GM12872 (cell line): Measurements from ENCODE around the gene FOXN1.

Experiments
- TF ChIP-seq, protein P1 (sequence below): IDR thresholded peaks from 3 replicates; pipeline ENCODE4 v1.5.1; 2011; ENCODE audit warnings: low read depth, mild to moderate bottlenecking, low read length, moderate library complexity; ENCODE audit not compliant: insufficient read depth

Gene FOXN1

DNA sequence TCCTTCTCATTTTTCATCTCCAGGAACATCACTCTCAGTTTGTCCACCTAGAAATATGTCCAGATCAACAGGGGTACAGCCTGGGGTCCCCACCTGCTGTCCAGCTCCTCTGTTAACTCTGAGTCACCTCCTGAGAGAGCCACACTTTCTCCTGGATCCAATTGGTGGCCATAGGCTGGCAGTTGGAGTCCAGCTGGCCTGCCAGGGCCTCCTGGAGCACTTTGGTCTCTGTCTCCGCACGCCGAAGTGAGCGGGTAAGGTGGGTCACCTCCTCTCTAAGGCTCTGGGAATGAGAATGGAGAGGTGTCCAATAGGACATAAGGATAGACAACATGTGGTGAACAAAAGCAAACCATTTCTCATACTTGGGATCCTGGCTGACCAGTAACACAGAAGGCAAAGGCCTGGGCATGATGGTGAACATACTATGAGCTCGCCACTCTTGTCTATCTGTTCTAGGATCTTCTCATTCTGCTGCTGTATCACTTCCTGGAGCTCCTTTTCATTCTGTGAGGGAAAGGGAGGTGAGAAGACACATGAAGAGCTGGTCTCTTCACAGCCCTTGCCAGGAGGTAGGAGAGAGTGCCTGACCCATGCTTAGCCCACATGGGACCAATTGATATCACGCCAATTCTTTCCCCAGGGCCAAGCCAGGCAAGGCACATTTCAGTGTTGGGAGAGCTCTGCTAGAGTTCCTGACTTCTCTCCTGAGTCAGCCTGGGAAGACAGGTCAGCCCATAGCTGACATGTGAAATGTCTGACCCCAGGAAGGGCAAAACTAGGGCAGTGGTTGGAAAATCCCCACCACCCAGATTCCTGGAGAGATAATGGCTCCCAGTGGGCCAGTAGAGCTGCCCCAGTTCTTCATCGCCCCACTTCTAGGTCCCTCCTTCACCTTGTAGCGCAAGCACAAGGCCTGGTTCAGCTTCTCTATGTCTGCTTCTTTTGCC lies 72.4 kb downstream of the FOXN1 start:
- TF ChIP-seq, protein P1, sequence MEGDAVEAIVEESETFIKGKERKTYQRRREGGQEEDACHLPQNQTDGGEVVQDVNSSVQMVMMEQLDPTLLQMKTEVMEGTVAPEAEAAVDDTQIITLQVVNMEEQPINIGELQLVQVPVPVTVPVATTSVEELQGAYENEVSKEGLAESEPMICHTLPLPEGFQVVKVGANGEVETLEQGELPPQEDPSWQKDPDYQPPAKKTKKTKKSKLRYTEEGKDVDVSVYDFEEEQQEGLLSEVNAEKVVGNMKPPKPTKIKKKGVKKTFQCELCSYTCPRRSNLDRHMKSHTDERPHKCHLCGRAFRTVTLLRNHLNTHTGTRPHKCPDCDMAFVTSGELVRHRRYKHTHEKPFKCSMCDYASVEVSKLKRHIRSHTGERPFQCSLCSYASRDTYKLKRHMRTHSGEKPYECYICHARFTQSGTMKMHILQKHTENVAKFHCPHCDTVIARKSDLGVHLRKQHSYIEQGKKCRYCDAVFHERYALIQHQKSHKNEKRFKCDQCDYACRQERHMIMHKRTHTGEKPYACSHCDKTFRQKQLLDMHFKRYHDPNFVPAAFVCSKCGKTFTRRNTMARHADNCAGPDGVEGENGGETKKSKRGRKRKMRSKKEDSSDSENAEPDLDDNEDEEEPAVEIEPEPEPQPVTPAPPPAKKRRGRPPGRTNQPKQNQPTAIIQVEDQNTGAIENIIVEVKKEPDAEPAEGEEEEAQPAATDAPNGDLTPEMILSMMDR, result no peak

DNA sequence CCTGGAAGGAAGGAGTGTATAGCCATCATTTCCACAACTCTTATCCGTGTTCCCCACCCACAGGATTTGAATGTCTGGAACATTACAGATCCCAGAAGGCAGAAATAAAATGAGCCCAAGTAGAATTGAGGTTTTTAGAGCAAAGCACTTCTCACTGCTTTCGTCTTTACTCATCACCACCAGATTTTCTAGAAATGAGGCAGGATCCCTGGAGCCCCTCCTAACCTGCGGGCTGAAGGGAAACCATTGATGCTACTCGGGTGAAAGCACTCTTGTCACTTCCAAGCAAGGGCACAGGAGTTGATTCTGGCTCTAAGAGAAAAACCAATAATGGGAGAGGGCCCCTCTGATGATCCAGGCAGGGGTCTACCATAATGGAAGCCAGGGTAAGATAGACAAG lies 73.4 kb downstream of the FOXN1 start:
- TF ChIP-seq, protein P1, result no peak

DNA sequence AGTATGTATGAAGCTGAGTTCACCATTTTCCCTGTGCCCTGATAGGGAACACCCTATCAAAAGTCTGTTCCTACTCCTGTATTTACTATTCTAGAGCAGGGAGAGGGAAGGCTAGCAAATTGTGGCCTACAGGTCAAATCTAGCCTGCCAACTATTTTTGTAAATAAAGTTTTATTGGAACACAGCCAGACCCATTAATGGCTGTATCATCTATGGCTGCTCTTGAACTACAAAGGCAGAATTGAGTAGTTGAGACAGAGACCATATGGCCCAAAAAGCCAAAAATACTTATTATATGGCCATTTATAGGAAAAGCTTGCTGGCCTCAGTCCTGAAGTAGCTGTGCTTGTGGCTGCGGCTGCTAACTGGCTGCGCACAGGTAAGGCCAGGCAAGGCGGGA lies 74.8 kb downstream of the FOXN1 start:
- TF ChIP-seq, protein P1, result no peak

DNA sequence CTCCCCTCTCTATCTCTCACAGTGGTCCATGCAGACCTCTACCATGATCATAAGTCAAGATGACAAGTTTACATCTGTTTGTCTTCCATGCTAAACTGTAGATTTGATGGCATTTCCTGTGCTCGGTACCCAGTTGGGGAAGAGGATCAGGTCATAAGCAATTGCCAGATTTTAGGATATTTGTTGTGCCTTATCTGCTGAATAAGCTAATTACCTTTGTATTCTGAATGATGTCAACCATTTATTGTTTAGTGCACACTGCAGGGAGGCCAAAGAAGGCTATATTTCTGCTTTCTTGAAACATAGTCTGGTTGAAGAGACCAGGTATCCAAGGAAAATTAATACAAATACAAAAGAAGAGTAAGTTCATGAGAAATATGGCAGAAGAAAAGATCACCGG lies 76.4 kb downstream of the FOXN1 start:
- TF ChIP-seq, protein P1, result no peak

DNA sequence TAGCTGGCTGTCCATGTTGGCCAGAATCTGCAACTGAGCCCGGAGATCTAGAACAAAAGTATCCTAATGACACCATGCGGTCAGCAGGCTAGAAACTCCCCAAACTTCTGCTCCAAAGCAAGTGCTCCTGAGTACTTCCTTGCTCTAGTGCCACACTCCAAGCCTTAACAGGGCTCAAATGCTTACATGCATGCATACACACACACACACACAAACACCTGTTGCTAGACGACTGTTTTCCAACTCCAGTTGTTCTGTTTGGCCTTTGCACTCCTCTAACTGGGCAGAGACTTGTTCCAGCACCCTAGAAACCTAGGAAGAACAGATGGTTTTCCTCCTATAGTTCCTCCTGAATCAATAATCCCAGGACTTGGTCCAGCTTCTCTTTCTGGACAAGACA lies 78.3 kb downstream of the FOXN1 start:
- TF ChIP-seq, protein P1, result no peak

DNA sequence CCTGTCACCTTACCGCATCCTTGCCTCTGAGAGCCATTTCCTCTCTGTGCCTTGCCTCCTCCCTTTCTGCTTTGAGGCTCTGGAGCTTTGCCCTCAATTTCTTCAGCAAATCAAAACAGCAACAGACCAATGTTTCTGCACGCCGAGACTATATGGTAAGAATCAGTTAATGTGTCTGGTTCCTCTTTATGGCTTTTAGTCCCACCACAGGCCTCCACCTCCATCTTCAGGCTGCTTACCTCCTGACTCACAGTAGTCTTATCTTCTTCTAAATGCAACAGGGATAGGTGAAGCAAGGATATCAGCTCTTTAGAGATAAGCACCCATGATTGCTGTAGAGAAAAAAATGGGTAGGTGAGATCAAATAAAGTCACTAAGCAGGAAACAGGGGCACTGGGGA lies 79.7 kb downstream of the FOXN1 start:
- TF ChIP-seq, protein P1, result no peak
